ENCODE measurements around the gene DHODH. TPM values are rescaled to one million over a fixed set of nuclear protein-coding genes. Genes with fewer than 3 reads are reported as not detected.
"Not testable (repeated sequence)": the region's sequence is repeated elsewhere in the genome, so short reads cannot be mapped to it uniquely, and the experiment has no call there.

Gene DHODH
- total RNA-seq, 1 donor from 2014 or later = 4.7 TPM

DNA sequence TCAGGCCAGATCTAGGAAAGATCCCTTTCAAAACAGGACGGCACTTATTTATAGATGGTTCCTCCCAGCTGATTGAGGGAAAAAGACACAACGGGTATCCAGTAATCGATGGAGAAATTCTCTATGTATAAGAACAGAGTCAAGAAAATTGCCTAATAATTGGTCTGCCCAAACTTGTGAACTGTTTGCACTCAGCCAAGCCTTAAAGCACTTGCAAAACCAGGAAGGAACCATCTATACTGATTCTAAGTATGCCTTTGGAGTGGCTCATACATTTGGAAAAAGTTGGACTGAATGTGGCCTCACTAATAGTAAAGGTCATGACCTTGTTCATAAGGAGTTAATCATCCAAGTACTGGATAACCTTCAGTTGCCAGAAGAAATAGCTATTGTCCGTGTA lies 60.4 kb downstream of the DHODH start:
- peaks cover 9 to 13% (median 11%) of the 10 kb centered on the region in 3 donors for H3K4me1 ChIP-seq (ENCODE audit: control insufficient read depth in 3 of 3, insufficient read depth in 3 of 3, low read length in 3 of 3)
- no peak overlapping the region for H3K4me3 ChIP-seq (ENCODE audit: low read length in 3 of 3)
- no peaks in the 10 kb centered on the region for H3K9me3 ChIP-seq (ENCODE audit: control insufficient read depth in 3 of 3, low read length in 3 of 3)
- H3K9ac ChIP-seq (ENCODE audit: low read depth in 1 of 3, low read length in 3 of 3) = no peak overlapping the region
- H3K27ac ChIP-seq (ENCODE audit: low read depth, low read length) = no peak overlapping the region
- H3K27me3 ChIP-seq (ENCODE audit: control insufficient read depth in 3 of 3, insufficient read depth in 3 of 3, low read length in 3 of 3) = no peaks in the 10 kb centered on the region
- H3K36me3 ChIP-seq (ENCODE audit: control insufficient read depth in 3 of 3, insufficient read depth in 3 of 3, low read length in 3 of 3) = no peaks in the 10 kb centered on the region

DNA sequence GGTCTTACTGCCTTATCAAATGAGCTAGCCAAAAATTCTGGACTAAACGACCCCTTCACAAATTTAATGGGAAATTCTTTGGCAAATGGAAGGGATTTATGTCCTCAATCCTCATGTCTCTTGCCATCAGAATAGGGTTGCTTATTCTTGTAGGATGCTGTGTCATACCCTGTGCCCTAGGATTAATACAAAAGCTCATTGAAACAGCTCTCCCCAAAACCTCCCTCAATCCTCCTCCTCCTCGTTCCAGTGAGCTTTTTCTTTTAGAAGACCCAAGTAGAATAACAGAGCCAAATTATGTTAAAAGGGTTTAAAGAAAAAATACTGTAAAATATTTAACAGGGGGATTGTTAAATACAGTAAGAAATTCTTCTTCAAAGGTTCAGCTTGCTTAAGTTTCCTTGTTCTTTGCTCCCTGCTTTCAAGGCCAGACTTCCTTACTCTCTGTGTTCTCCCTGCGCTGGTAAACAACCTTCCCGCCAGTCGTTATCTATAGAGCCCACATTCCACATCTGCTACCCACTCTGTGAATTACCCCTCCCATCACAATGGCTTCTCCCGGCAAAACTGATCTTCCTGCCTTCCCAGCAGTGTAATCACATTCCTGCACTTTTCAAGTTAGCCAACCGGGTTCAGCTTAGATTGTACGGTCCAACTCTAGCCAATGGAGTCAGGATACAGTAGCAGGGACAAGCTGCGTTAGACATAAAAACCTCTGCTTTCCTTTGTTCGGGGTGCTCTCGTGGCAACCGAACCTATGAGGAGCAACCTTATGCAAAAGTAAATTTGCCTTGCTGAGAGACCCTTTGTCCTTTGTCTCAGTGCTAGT lies 64.2 kb downstream of the DHODH start:
- H3K36me3 ChIP-seq (ENCODE audit: control insufficient read depth in 3 of 3, insufficient read depth in 3 of 3, low read length in 3 of 3) = no peaks in the 10 kb centered on the region
- no peak overlapping the region for H3K9ac ChIP-seq (ENCODE audit: low read depth in 1 of 3, low read length in 3 of 3)
- H3K27ac ChIP-seq (ENCODE audit: low read depth, low read length) = no peak overlapping the region
- H3K4me3 ChIP-seq (ENCODE audit: low read length in 3 of 3) = no peak overlapping the region
- H3K9me3 ChIP-seq (ENCODE audit: control insufficient read depth in 3 of 3, low read length in 3 of 3) = no peaks in the 10 kb centered on the region
- peaks cover 12 to 18% (median 15%) of the 10 kb centered on the region in 3 donors for H3K4me1 ChIP-seq (ENCODE audit: control insufficient read depth in 3 of 3, insufficient read depth in 3 of 3, low read length in 3 of 3)
- H3K27me3 ChIP-seq (ENCODE audit: control insufficient read depth in 3 of 3, insufficient read depth in 3 of 3, low read length in 3 of 3) = no peaks in the 10 kb centered on the region

DNA sequence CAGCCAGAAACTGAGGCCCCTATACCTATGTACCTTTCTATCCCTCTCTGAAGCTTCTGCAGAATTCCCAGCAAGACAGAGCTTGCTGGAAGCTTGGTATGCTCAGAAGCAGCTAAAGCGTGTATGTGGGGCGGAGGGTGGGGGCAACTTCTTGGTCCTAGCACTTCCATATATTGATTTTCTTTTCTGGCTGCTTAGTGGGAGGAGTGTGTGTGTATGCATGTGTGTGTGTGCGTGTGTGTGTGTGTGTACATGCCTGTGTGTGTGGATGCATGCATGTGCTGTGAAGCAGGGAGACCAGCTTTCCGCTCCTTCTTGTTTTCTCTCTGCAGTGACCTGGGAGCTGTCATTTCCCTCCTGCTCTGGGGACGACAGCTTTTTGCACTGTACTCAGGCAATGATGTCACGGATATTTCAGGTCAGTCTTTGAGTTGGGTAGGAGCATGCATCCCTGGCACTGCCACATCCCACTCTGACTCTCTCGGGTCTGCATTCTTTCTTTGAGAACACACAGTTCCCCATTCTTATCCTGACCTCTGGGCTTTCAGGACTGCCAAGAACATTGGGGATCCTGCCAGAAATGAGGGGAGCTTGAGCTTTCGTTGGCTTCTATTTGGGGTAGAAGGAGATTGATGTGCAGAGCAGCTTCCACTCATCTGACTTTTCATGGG lies 65.2 kb downstream of the DHODH start:
- H3K9ac ChIP-seq (ENCODE audit: low read depth in 1 of 3, low read length in 3 of 3) = no peak overlapping the region
- no peak overlapping the region for H3K27ac ChIP-seq (ENCODE audit: low read depth, low read length)
- no peaks in the 10 kb centered on the region for H3K36me3 ChIP-seq (ENCODE audit: control insufficient read depth in 3 of 3, insufficient read depth in 3 of 3, low read length in 3 of 3)
- H3K9me3 ChIP-seq (ENCODE audit: control insufficient read depth in 3 of 3, low read length in 3 of 3) = no peaks in the 10 kb centered on the region
- no peaks in the 10 kb centered on the region for H3K27me3 ChIP-seq (ENCODE audit: control insufficient read depth in 3 of 3, insufficient read depth in 3 of 3, low read length in 3 of 3)
- H3K4me1 ChIP-seq (ENCODE audit: control insufficient read depth in 3 of 3, insufficient read depth in 3 of 3, low read length in 3 of 3) = peaks cover 12 to 18% (median 15%) of the 10 kb centered on the region in 3 donors
- peak overlapping the region in 1 of 3 donors; percentile 4 for H3K4me3 ChIP-seq (ENCODE audit: low read length in 3 of 3)

DNA sequence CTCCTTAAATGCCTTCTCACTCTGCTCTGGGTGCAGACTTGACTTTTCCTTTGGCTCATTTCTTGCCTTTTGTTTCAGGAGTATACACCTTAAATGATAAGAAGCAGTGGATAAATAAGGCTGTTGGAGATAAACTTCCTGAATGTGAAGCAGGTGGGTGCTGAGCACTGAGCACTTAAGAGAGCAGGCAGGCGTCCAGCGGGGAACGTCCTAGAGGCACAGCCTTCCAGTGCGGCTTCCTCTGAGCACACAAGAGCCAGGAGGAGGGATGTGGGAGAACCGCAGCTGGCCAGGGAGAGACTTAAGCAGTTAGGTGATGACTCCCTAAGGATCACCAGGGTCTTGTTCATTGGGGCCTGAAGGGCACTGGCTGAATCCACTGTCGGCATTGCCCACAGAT lies 66.5 kb downstream of the DHODH start:
- H3K27ac ChIP-seq (ENCODE audit: low read depth, low read length); H3K9me3 ChIP-seq (ENCODE audit: control insufficient read depth in 3 of 3, low read length in 3 of 3); H3K4me3 ChIP-seq (ENCODE audit: low read length in 3 of 3); H3K36me3 ChIP-seq (ENCODE audit: control insufficient read depth in 3 of 3, insufficient read depth in 3 of 3, low read length in 3 of 3); H3K27me3 ChIP-seq (ENCODE audit: control insufficient read depth in 3 of 3, insufficient read depth in 3 of 3, low read length in 3 of 3); H3K9ac ChIP-seq (ENCODE audit: low read depth in 1 of 3, low read length in 3 of 3): not testable (repeated sequence)
- H3K4me1 ChIP-seq (ENCODE audit: control insufficient read depth in 3 of 3, insufficient read depth in 3 of 3, low read length in 3 of 3) = peaks cover 12 to 18% (median 15%) of the 10 kb centered on the region in 3 donors

Small RNA genes within 50 kb of the gene (small RNA-seq; reads per million reads assigned to genes)
- gene RPL39P31 = not detected

Other genes with a start within 250 kb of the DHODH start
- gene AP1G1, start 199.9 kb upstream of the DHODH start, total RNA-seq = 61.1 TPM
- gene ATXN1L, start 162.8 kb upstream of the DHODH start, total RNA-seq = 12.0 TPM
- gene ZNF821, start 124.6 kb upstream of the DHODH start, total RNA-seq = 5.7 TPM
- gene IST1, start 113.2 kb upstream of the DHODH start, total RNA-seq = 114 TPM
- under 0.01 TPM for gene PKD1L3, start 8.3 kb upstream of the DHODH start, total RNA-seq
- gene HP, start 45.8 kb downstream of the DHODH start, total RNA-seq = 11.5 TPM
- not detected for gene HPR, start 54.5 kb downstream of the DHODH start, total RNA-seq
- 9.9 TPM for gene TXNL4B, start 84.9 kb downstream of the DHODH start, total RNA-seq
- gene DHX38, start 85.1 kb downstream of the DHODH start, total RNA-seq = 53.2 TPM
- gene PMFBP1, start 163.4 kb downstream of the DHODH start, total RNA-seq = not detected

Measured in skeletal muscle tissue (tissue), 5 donors.